GM21825 (cell line): Measurements from ENCODE around the gene MORN1.

Experiments
- ATAC-seq: cut with Tn5 transposase; IDR thresholded peaks from one replicate; pipeline ENCODE4 v1.9.1; 2021; ENCODE audit warnings: mild to moderate bottlenecking, moderate library complexity; ENCODE audit not compliant: unreplicated experiment

MORN1 gene

GRCh38 chr1:2311184-2312032, 79.9 kb downstream of the MORN1 start:
- ATAC-seq, result no peak

GRCh38 chr1:2310332-2311183, 80.8 kb downstream of the MORN1 start:
- ATAC-seq, result no peak

- no peak for ATAC-seq
Measured at GRCh38 chr1:2308844-2309243, 82.5 kb downstream of the MORN1 start.

GRCh38 chr1:2307972-2308371, 83.4 kb downstream of the MORN1 start:
- ATAC-seq, result no peak

- ATAC-seq, result no peak
Measured at GRCh38 chr1:2307064-2307605, 84.2 kb downstream of the MORN1 start.

GRCh38 chr1:2306151-2306978, 85.0 kb downstream of the MORN1 start:
- no peak for ATAC-seq

GRCh38 chr1:2304921-2305681, 86.3 kb downstream of the MORN1 start:
- no peak for ATAC-seq

GRCh38 chr1:2304282-2304681, 87.1 kb downstream of the MORN1 start:
- ATAC-seq, result no peak

- no peak for ATAC-seq
Measured at GRCh38 chr1:2303781-2304180, 87.6 kb downstream of the MORN1 start.

GRCh38 chr1:2303016-2303775, 88.2 kb downstream of the MORN1 start:
- ATAC-seq, result no peak

GRCh38 chr1:2302292-2302925, 88.9 kb downstream of the MORN1 start:
- no peak for ATAC-seq

- no peak for ATAC-seq
Measured at GRCh38 chr1:2301607-2302291, 89.6 kb downstream of the MORN1 start.

- ATAC-seq, result peak; percentile 47
Measured at GRCh38 chr1:2300851-2301606, 90.3 kb downstream of the MORN1 start.

GRCh38 chr1:2300004-2300771, 91.2 kb downstream of the MORN1 start:
- ATAC-seq, result peak; percentile 63

- ATAC-seq, result no peak
Measured at GRCh38 chr1:2299131-2299627, 92.2 kb downstream of the MORN1 start.

GRCh38 chr1:2298685-2299084, 92.7 kb downstream of the MORN1 start:
- no peak for ATAC-seq
